Measurements from ENCODE around the gene MLLT6.

DNA sequence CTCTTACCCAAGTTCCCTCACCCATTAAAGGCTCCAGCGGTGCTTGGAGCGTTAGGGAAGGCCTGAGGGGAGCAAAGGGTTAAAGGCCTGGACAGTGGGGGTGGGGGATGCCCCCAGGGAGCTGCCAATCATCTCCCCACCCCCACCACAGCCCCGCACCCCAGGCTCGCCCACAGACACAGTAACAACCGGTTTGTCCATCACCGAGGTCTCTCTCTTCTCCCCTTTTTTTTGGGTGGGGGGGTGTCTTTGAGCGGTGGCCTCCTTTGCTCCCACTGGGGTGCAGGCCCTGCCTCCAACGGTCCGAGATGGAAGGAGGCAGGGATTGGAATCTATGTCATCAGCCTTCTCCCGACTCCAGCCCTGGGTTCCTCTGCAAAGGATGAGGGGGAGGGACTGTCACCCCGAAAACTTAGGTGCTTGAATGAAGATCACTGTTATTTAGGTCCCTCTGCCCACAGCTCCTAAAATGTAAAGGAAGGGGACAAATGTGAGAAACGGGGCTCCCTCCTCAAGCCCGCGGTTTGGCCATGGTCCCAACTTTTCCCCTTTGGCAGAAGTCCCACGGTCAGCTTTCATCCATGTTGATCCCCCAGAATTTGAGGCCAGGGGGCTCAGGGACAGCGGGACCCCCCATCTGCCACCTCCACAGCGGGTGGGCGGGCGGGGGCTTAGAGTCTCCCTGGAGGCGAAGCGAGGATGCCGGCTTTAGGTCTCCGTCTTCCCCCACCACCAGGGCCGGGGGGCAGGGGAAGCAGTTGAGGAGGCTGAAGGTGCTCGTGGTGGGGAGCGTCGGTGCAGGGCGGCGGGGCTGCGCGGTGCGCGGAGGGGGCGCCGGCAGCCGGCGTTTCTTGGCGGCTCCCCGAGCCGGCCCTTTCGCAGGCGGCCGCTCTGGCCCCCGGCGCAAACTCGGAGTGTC, 32.0 kb upstream of the MLLT6 start:
- TF ChIP-seq ZNF24 (IDR thresholded peaks at IDR 0.05), result no peak
- TF ChIP-seq TCF7 (IDR thresholded peaks at IDR 0.05; ENCODE audit: low read depth), result no peak
- no peak for TF ChIP-seq ARNTL (CRISPR knock-in tag; IDR thresholded peaks at IDR 0.05)
- TF ChIP-seq, protein P1, sequence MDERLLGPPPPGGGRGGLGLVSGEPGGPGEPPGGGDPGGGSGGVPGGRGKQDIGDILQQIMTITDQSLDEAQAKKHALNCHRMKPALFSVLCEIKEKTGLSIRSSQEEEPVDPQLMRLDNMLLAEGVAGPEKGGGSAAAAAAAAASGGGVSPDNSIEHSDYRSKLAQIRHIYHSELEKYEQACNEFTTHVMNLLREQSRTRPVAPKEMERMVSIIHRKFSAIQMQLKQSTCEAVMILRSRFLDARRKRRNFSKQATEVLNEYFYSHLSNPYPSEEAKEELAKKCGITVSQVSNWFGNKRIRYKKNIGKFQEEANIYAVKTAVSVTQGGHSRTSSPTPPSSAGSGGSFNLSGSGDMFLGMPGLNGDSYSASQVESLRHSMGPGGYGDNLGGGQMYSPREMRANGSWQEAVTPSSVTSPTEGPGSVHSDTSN (CRISPR knock-in tag; IDR thresholded peaks at IDR 0.05), result no peak

Measured in HepG2 (cell line).